SU-DHL-6 (cell line): ENCODE results near the gene SIK3.

Experiments used
- H2AFZ ChIP-seq: fragments of 200-600 bp; sonication (generic); 2 replicates; pipeline ENCODE4 v1.6.1; 2014; ENCODE audit warnings: low read depth, mild to moderate bottlenecking, moderate library complexity, mixed read lengths, antibody characterized with exemption, low read length; ENCODE audit not compliant: severe bottlenecking
- H3F3A ChIP-seq: fragments of 200-600 bp; shearing (Covaris generic); 2 replicates; pipeline ENCODE4 v1.6.0; 2016; ENCODE audit warnings: antibody characterized with exemption, mild to moderate bottlenecking; ENCODE audit not compliant: insufficient read depth
- H3K27ac ChIP-seq: fragments of 200-600 bp; sonication (generic); 2 replicates; pipeline ENCODE4 v1.5.1; 2016; ENCODE audit warnings: low read depth, mild to moderate bottlenecking, low read length, moderate library complexity, mixed read lengths
- H3K27me3 ChIP-seq: fragments of 200-600 bp; sonication (generic), shearing (Covaris generic); 2 replicates; pipeline ENCODE4 v1.6.0; 2014; ENCODE audit warnings: mild to moderate bottlenecking, low read length
- H3K36me3 ChIP-seq: fragments of 200-600 bp; sonication (generic); 2 replicates; pipeline ENCODE4 v1.6.1; 2014; ENCODE audit warnings: mild to moderate bottlenecking, low read length, mixed read lengths
- H3K4me2 ChIP-seq: fragments of 300-600, 200-600 bp; shearing (Covaris generic), sonication (generic); 2 replicates; pipeline ENCODE4 v1.6.0; 2014; ENCODE audit warnings: low read length, low read depth, mild to moderate bottlenecking; ENCODE audit not compliant: poor library complexity, severe bottlenecking
- H3K4me3 ChIP-seq: fragments of 200-600 bp; sonication (generic); 2 replicates; pipeline ENCODE4 v1.5.1; 2014; ENCODE audit warnings: antibody characterized with exemption, low read length, mild to moderate bottlenecking, mixed read lengths; ENCODE audit not compliant: insufficient read depth, poor library complexity, severe bottlenecking
- H3K79me2 ChIP-seq: fragments of 200-600 bp; sonication (generic); 2 replicates; pipeline ENCODE4 v1.6.1; 2014; ENCODE audit warnings: mild to moderate bottlenecking, low read length, moderate library complexity; ENCODE audit not compliant: insufficient read depth
- H3K9ac ChIP-seq: fragments of 200-600 bp; sonication (generic); 2 replicates; pipeline ENCODE4 v1.7.0; 2014; ENCODE audit warnings: mild to moderate bottlenecking, low read length
- H3K9me2 ChIP-seq: fragments of 200-600 bp; sonication (generic); replicated peaks from 2 replicates; pipeline ENCODE4 v1.6.1; 2014; ENCODE audit warnings: low read length; ENCODE audit not compliant: insufficient read depth
- H3K9me3 ChIP-seq: fragments of 200-600 bp; sonication (generic); 2 replicates; pipeline ENCODE4 v1.6.1; 2014; ENCODE audit warnings: low read length, mixed read lengths; ENCODE audit not compliant: insufficient read depth
- H4K20me1 ChIP-seq: fragments of 200-600 bp; sonication (generic); 2 replicates; pipeline ENCODE4 v1.6.1; 2014; ENCODE audit warnings: low read depth, mild to moderate bottlenecking, antibody characterized with exemption, low read length, moderate library complexity, mixed read lengths
- EZH2phosphoT487 ChIP-seq: fragments of 200-600 bp; sonication (generic), shearing (Covaris generic); conservative IDR thresholded peaks from 2 replicates; pipeline ENCODE4 v1.6.1; 2018; ENCODE audit warnings: mild to moderate bottlenecking, antibody characterized with exemption, low read length, moderate library complexity, mixed read lengths
- TF ChIP-seq, protein P1 (sequence below): fragments of 200-600 bp; sonication (generic); IDR thresholded peaks from one replicate; pipeline ENCODE4 v1.5.1; 2017; ENCODE audit warnings: antibody characterized with exemption, mild to moderate bottlenecking, low read length, moderate library complexity; ENCODE audit not compliant: insufficient read depth, poor library complexity, severe bottlenecking

SIK3 gene

DNA sequence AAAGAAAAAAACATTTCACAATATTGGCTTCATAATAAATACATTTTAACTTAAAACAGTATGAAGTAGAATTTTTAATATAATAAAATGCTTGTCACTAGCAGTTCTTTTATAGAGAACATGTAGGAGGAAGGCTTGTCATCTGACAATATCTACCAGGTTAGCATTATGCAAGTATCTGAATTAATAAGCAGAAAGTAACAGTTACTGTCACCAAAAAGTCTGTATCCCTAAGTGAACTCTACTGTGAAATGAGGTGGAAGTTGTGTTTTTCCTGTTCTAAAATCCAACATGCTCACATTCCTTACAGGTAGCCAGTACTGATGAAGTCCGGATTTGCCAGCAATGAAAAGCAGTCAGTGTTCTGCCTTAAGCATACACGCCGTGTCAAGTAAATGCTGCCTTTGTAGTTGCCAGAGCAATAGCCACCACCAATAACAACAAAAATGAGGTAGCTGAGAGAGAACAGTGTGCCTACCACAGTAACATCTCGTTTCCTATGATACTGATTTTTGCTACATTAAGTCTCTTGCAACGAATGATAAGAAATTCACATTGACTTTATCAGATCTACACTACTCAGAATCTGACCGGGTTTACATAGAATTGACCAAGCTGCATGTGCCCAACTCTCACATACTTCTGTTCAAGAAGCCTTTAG lies 95.5 kb downstream of the SIK3 start:
- Histone ChIP-seq H3K27ac (no peak overlapping the region), H2AFZ (no peak overlapping the region), H3K9ac (no peak overlapping the region), H3K9me3 (no peaks in the 10 kb centered on the region), H4K20me1 (peaks cover 9% of the 10 kb centered on the region), H3F3A (no peaks in the 10 kb centered on the region), H3K36me3 (no peaks in the 10 kb centered on the region), H3K4me3 (no peak overlapping the region), H3K4me2 (no peak overlapping the region), H3K79me2 (peaks cover 16% of the 10 kb centered on the region; the same call in 1 of the 2 replicates), H3K9me2 (no peaks in the 10 kb centered on the region), H3K27me3 (no peaks in the 10 kb centered on the region)
- TF ChIP-seq, protein P1, sequence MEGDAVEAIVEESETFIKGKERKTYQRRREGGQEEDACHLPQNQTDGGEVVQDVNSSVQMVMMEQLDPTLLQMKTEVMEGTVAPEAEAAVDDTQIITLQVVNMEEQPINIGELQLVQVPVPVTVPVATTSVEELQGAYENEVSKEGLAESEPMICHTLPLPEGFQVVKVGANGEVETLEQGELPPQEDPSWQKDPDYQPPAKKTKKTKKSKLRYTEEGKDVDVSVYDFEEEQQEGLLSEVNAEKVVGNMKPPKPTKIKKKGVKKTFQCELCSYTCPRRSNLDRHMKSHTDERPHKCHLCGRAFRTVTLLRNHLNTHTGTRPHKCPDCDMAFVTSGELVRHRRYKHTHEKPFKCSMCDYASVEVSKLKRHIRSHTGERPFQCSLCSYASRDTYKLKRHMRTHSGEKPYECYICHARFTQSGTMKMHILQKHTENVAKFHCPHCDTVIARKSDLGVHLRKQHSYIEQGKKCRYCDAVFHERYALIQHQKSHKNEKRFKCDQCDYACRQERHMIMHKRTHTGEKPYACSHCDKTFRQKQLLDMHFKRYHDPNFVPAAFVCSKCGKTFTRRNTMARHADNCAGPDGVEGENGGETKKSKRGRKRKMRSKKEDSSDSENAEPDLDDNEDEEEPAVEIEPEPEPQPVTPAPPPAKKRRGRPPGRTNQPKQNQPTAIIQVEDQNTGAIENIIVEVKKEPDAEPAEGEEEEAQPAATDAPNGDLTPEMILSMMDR = no peak
- no peak for TF ChIP-seq EZH2phosphoT487

DNA sequence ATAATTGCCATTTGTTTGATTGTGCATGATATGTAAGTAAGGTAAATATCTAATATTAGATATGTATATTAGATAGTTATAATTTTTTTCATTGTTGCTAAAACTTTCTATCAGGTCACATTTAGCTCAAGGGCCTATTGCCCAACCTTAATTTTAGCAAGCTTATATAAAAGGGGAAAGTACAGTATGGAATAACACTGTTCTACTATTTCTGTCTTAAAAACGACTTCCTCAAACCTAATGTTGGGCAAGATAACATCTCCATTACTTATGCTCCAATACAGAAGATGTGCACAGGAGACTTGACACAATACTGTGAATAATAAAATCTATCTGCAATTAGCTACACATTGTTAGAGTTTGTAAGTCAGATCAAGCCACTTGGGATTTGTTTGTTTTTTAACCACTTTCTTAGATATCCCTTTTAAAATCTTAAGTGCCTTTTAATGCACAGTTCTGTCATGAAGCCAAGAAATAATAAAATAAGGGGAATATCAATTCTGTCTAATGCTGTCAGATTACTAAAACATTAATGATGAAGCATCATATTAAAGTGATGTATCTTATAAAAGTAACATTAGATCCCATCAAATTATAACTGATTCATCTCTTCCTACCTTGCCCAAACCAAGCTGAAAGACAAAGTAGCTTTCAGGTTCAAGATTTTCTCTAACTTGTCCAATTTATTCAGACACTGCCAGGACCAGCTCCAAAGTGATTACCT lies 98.1 kb downstream of the SIK3 start:
- H3K9me3 ChIP-seq = no peaks in the 10 kb centered on the region
- peaks cover 14% of the 10 kb centered on the region for H4K20me1 ChIP-seq
- TF ChIP-seq EZH2phosphoT487 = no peak
- TF ChIP-seq, protein P1 = no peak
- H3F3A ChIP-seq = no peaks in the 10 kb centered on the region
- peaks cover 16% of the 10 kb centered on the region; the same call in 1 of the 2 replicates for H3K79me2 ChIP-seq
- no peak overlapping the region for H3K27ac ChIP-seq
- no peak overlapping the region for H2AFZ ChIP-seq
- no peak overlapping the region for H3K4me3 ChIP-seq
- H3K9me2 ChIP-seq = no peaks in the 10 kb centered on the region
- H3K27me3 ChIP-seq = no peaks in the 10 kb centered on the region
- no peak overlapping the region for H3K4me2 ChIP-seq
- no peak overlapping the region for H3K9ac ChIP-seq
- H3K36me3 ChIP-seq = no peaks in the 10 kb centered on the region

DNA sequence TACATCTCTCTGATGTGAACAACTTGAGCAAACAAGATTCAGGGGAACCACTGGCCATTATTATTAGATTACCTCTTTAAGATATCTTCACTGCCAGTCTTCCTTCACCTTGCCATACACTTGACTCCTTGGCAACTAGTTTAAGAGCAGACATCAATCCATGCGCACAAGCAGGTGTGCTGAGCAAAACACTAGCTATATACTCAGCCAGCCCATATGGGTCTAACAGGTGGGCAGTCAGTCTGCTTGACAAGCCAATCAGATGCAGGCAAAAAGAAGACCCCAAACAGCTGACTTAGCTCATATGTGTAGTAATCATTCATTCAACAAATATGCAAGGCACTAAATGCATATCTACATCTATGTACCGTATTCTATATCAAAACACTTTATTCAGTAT lies 101.2 kb downstream of the SIK3 start:
- Histone ChIP-seq H3K4me3 (no peak overlapping the region), H3K9me2 (no peaks in the 10 kb centered on the region), H3K36me3 (no peaks in the 10 kb centered on the region), H3K27me3 (no peaks in the 10 kb centered on the region), H4K20me1 (peaks cover 14% of the 10 kb centered on the region), H3K9me3 (no peaks in the 10 kb centered on the region), H3K9ac (no peak overlapping the region), H3K79me2 (peaks cover 16% of the 10 kb centered on the region; the same call in 1 of the 2 replicates), H3F3A (no peaks in the 10 kb centered on the region), H3K4me2 (no peak overlapping the region), H3K27ac (no peak overlapping the region), H2AFZ (no peak overlapping the region)
- no peak for TF ChIP-seq EZH2phosphoT487
- TF ChIP-seq, protein P1 = no peak
